Mesenchymal stem cell (in vitro differentiated cells and primary cell): ENCODE data around the gene ZC3H13.

ENCODE experiments used
- DNase-seq: peaks from one replicate; pipeline ENCODE4 v3.0.0-alpha.2; 2013
- H2AFZ ChIP-seq: one replicate; pipeline ENCODE4 v1.6.1; 2013; ENCODE audit warnings: low read depth, mild to moderate bottlenecking, control low read depth, inconsistent platforms, low read length, moderate library complexity
- H2AK5ac ChIP-seq: 2 replicates; pipeline ENCODE4 v1.6.1; 2013; ENCODE audit warnings: low read length, moderate library complexity, mild to moderate bottlenecking, inconsistent platforms; ENCODE audit not compliant: severe bottlenecking
- H2BK120ac ChIP-seq: one replicate; pipeline ENCODE4 v1.6.1; 2013; ENCODE audit warnings: low read depth, mild to moderate bottlenecking, inconsistent platforms, low read length, moderate library complexity
- H2BK12ac ChIP-seq, 2 experiments: one replicate each; pipeline ENCODE4 v1.6.1; 2013; ENCODE audit warnings: inconsistent platforms in 2 of 2, low read length in 2 of 2, mild to moderate bottlenecking in 2 of 2, moderate library complexity in 2 of 2, control low read depth in 1 of 2
- H2BK15ac ChIP-seq: one replicate; pipeline ENCODE4 v1.6.1; 2013; ENCODE audit warnings: mild to moderate bottlenecking, low read depth, inconsistent platforms; ENCODE audit not compliant: poor library complexity, severe bottlenecking
- H2BK5ac ChIP-seq: 2 replicates; pipeline ENCODE4 v1.6.1; 2013; ENCODE audit warnings: low read depth, mild to moderate bottlenecking, low read length, control low read depth, inconsistent platforms; ENCODE audit not compliant: poor library complexity, severe bottlenecking
- H3K14ac ChIP-seq, 2 experiments: one replicate each; pipeline ENCODE4 v1.6.1; 2013; ENCODE audit warnings: inconsistent platforms in 2 of 2, low read length in 2 of 2, control low read depth in 1 of 2, mild to moderate bottlenecking in 1 of 2, moderate library complexity in 1 of 2
- H3K18ac ChIP-seq, 2 experiments: one replicate each; pipeline ENCODE4 v1.6.1; 2013; ENCODE audit warnings: inconsistent platforms in 2 of 2, low read length in 2 of 2, control low read depth in 1 of 2, low read depth in 1 of 2, mild to moderate bottlenecking in 1 of 2
- H3K23ac ChIP-seq, 2 experiments: one replicate each; pipeline ENCODE4 v1.6.1; 2013; ENCODE audit warnings: inconsistent platforms in 2 of 2, low read length in 2 of 2, mild to moderate bottlenecking in 2 of 2, moderate library complexity in 2 of 2, control low read depth in 1 of 2
- H3K27ac ChIP-seq: 2 replicates; pipeline ENCODE4 v1.5.1; 2013; ENCODE audit warnings: mild to moderate bottlenecking, moderate library complexity, low read length, control low read depth, inconsistent platforms; ENCODE audit not compliant: poor library complexity, severe bottlenecking
- H3K27me3 ChIP-seq, 2 experiments: 2 replicates each; pipeline versions ENCODE4 v1.6.1 to v1.7.0; 2013; ENCODE audit warnings: low read length in 2 of 2, mild to moderate bottlenecking in 2 of 2, moderate library complexity in 2 of 2, control low read depth in 1 of 2, inconsistent platforms in 1 of 2; ENCODE audit not compliant: control insufficient read depth in 1 of 2, insufficient read depth in 1 of 2
- H3K36me3 ChIP-seq, 2 experiments: 2 replicates each; pipeline versions ENCODE4 v1.6.1 to v1.7.0; 2013; ENCODE audit warnings: low read length in 2 of 2, control low read depth in 1 of 2, inconsistent platforms in 1 of 2, low read depth in 1 of 2, mild to moderate bottlenecking in 1 of 2; ENCODE audit not compliant: insufficient read depth in 2 of 2, control insufficient read depth in 1 of 2
- H3K4ac ChIP-seq, 2 experiments: one replicate each; pipeline ENCODE4 v1.6.1; 2013; ENCODE audit warnings: inconsistent platforms in 2 of 2, low read length in 2 of 2, mild to moderate bottlenecking in 2 of 2, moderate library complexity in 2 of 2, control low read depth in 1 of 2, low read depth in 1 of 2
- H3K4me1 ChIP-seq: 2 replicates; pipeline ENCODE4 v1.6.1; 2013; ENCODE audit warnings: low read depth, low read length, control low read depth; ENCODE audit not compliant: control insufficient read depth, insufficient read depth
- H3K4me2 ChIP-seq: 2 replicates; pipeline ENCODE4 v1.6.1; 2013; ENCODE audit warnings: low read length, mild to moderate bottlenecking, inconsistent platforms; ENCODE audit not compliant: poor library complexity, severe bottlenecking
- H3K4me3 ChIP-seq, 2 experiments: 2 replicates each; pipeline versions ENCODE4 v1.5.1 to v1.7.0; 2013; ENCODE audit warnings: low read length in 2 of 2, mild to moderate bottlenecking in 2 of 2, control low read depth in 1 of 2, low read depth in 1 of 2; ENCODE audit not compliant: insufficient read depth in 1 of 2
- H3K79me1 ChIP-seq: replicated peaks from 2 replicates; pipeline ENCODE4 v1.6.1; 2013; ENCODE audit warnings: mild to moderate bottlenecking, control low read depth, low read length, inconsistent platforms; ENCODE audit not compliant: poor library complexity, severe bottlenecking
- H3K9ac ChIP-seq: 2 replicates; pipeline ENCODE4 v1.7.0; 2013; ENCODE audit warnings: mild to moderate bottlenecking, low read length, moderate library complexity
- H3K9me3 ChIP-seq: 2 replicates; pipeline ENCODE4 v1.7.0; 2013; ENCODE audit warnings: mild to moderate bottlenecking, low read length; ENCODE audit not compliant: control insufficient read depth
- H4K8ac ChIP-seq: one replicate; pipeline ENCODE4 v1.6.1; 2013; ENCODE audit warnings: inconsistent platforms, mild to moderate bottlenecking, low read length, moderate library complexity
- H4K91ac ChIP-seq: one replicate; pipeline ENCODE4 v1.6.1; 2013; ENCODE audit warnings: mild to moderate bottlenecking, low read length, inconsistent platforms
- WGBS: methylation state at CpG from one replicate; pipeline ENCODE4 v1.1.7; 2013; ENCODE audit warnings: mixed read lengths; 5-methylcytosine and 5-hydroxymethylcytosine counted together

Gene ZC3H13

DNA sequence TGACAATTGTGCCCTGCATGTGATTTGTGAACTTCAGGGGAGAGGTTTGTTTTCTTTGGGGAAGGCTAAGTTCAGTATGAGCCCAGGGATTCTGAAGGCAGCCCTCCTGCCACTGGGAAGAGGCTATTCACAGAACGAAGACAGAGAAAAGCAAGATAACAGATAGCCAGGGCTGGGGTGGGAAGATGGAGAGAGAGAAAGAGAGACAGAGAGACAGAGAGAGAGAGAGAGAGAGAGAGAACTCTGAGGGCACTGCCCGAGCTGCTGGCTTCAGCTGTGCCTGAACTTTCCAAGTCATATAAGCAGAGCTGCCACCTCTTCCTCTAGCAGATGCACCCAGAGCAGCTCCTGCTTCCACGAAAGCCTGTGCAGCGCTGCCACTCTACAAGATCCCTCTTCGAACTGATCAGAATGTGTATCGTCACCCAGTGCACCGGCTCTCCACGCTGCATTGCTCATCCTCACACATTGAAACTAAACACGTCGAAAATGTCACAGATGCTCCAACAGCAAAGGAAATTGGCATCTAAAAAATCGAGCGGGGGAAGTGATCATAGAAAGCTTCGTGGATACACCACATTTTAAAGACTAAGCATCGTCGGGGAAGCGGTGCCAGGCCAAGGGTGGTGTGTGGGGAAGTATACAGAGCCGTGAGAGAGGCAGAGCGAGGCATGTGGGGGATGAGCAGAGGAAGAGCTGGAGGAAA, 119.2 kb downstream of the ZC3H13 start:
- WGBS = 82% methylated on average over 18 of the region's 18 CpGs
- Histone ChIP-seq H3K79me1 (no peaks in the 10 kb centered on the region), H2AK5ac (no peak overlapping the region), H3K23ac (no peak overlapping the region), H3K9me3 (no peaks in the 10 kb centered on the region), H3K27ac (no peak overlapping the region), H3K9ac (no peak overlapping the region), H4K8ac (no peak overlapping the region), H3K27me3 (peaks cover 57 to 75% of the 10 kb centered on the region in 2 experiments), H3K4me3 (no peak overlapping the region), H2BK5ac (no peak overlapping the region), H4K91ac (no peak overlapping the region), H2AFZ (no peak overlapping the region), H2BK15ac (no peak overlapping the region), H2BK120ac (no peak overlapping the region), H3K36me3 (no peaks in the 10 kb centered on the region), H3K4me2 (no peak overlapping the region), H3K4ac (no peak overlapping the region), H3K14ac (no peak overlapping the region), H3K4me1 (peaks cover 2% of the 10 kb centered on the region), H3K18ac (no peak overlapping the region), H2BK12ac (no peak overlapping the region)
- DNase-seq = no peak

DNA sequence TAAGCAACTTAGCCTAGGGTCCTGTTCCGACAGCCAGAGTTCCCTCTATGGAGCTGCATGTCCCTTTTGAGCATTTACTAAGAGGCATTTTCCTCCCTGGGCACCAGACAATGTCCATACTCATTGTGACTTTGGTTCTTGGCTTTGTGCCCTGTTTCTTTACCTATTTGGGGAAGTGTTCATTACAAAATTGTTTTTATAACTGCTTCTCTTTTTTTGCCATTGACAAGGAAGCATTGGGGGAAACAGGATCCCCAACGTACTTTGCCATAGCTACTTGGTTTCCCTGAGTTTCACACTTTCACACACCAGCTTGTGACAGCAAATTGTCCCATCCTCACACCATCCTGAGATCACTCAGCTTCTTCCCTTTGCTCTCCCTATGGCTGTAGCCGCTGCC, 119.9 kb downstream of the ZC3H13 start:
- Histone ChIP-seq H2AFZ (no peak overlapping the region), H3K27ac (no peak overlapping the region), H2BK12ac (no peak overlapping the region), H3K27me3 (peaks cover 57 to 80% of the 10 kb centered on the region in 2 experiments), H4K8ac (no peak overlapping the region), H2BK15ac (no peak overlapping the region), H3K4me1 (peaks cover 5% of the 10 kb centered on the region), H2BK5ac (no peak overlapping the region), H3K4me2 (no peak overlapping the region), H3K9ac (no peak overlapping the region), H3K79me1 (no peaks in the 10 kb centered on the region), H3K4ac (no peak overlapping the region), H3K23ac (no peak overlapping the region), H3K18ac (no peak overlapping the region), H3K36me3 (no peaks in the 10 kb centered on the region), H4K91ac (no peak overlapping the region), H2BK120ac (no peak overlapping the region), H3K14ac (no peak overlapping the region), H2AK5ac (no peak overlapping the region), H3K4me3 (no peak overlapping the region), H3K9me3 (no peaks in the 10 kb centered on the region)
- no peak for DNase-seq
- WGBS = 95% methylated on average over 3 of the region's 3 CpGs

DNA sequence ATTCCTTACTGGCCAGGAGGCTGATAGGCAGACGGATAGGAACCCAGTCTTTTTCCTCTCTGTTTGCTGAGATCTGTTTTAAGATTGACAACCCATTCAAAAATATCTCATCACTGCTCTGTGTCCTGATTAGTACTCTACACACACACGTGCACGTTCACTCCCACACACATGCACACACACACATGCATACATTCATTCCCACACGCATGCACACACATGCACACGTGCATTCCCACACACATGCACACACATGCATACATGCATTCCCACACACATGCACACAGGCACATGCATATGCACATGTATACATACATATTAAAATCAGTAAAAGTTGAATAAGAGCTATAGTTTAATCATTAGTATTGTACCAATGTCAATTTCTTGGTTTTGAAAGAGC, 120.4 kb downstream of the ZC3H13 start:
- 57% methylated on average over 5 of the region's 5 CpGs for WGBS
- Histone ChIP-seq H2BK15ac (no peak overlapping the region), H3K9ac (no peak overlapping the region)

GRCh38 chr13:45931211-45931610, 121.3 kb downstream of the ZC3H13 start:
- Histone ChIP-seq H3K14ac (no peak overlapping the region), H3K27me3 (peaks cover 64 to 79% of the 10 kb centered on the region in 2 experiments), H3K36me3 (no peaks in the 10 kb centered on the region), H2BK15ac (no peak overlapping the region), H2BK12ac (no peak overlapping the region), H3K4me2 (no peak overlapping the region), H3K9ac (no peak overlapping the region), H3K23ac (no peak overlapping the region), H2AFZ (no peak overlapping the region), H3K9me3 (no peaks in the 10 kb centered on the region), H3K27ac (no peak overlapping the region), H2BK5ac (no peak overlapping the region), H2AK5ac (no peak overlapping the region), H3K18ac (no peak overlapping the region), H3K4ac (no peak overlapping the region), H3K4me1 (peaks cover 5% of the 10 kb centered on the region), H2BK120ac (no peak overlapping the region), H4K8ac (no peak overlapping the region), H4K91ac (no peak overlapping the region), H3K79me1 (no peaks in the 10 kb centered on the region), H3K4me3 (no peak overlapping the region)
- 88% methylated on average over 3 of the region's 3 CpGs for WGBS
- DNase-seq = no peak

More for the DNA sequence above, 120.4 kb downstream of the ZC3H13 start:
- Histone ChIP-seq H3K9me3 (no peaks in the 10 kb centered on the region), H3K23ac (no peak overlapping the region), H3K27ac (no peak overlapping the region), H3K4me2 (no peak overlapping the region), H2BK120ac (no peak overlapping the region), H3K18ac (no peak overlapping the region), H3K4ac (no peak overlapping the region), H2BK5ac (no peak overlapping the region), H2AK5ac (no peak overlapping the region), H2BK12ac (no peak overlapping the region), H3K79me1 (no peaks in the 10 kb centered on the region), H3K14ac (no peak overlapping the region), H3K27me3 (peaks cover 59 to 79% of the 10 kb centered on the region in 2 experiments), H2AFZ (no peak overlapping the region), H4K8ac (no peak overlapping the region), H3K36me3 (no peaks in the 10 kb centered on the region), H3K4me3 (no peak overlapping the region), H4K91ac (no peak overlapping the region), H3K4me1 (peaks cover 5% of the 10 kb centered on the region)
- no peak for DNase-seq
